ENCODE measurements around the gene TMEM235.

Gene TMEM235

GRCh38 chr17:78272181-78272913 is 40.9 kb downstream of the TMEM235 start:
- H3K9me3 ChIP-seq = no peaks in the 10 kb centered on the region
- H3K4me3 ChIP-seq (ENCODE audit: low read depth, low read length) = no peak overlapping the region
- peaks cover 31% of the 10 kb centered on the region for H3K4me1 ChIP-seq
- no peaks in the 10 kb centered on the region for H3K36me3 ChIP-seq
- H3K27me3 ChIP-seq = no peaks in the 10 kb centered on the region
- DNase-seq = no peak
- TF ChIP-seq CTCF (IDR thresholded peaks at IDR 0.05; ENCODE audit: low read depth, low read length) = no peak

- no peak for TF ChIP-seq CTCF (IDR thresholded peaks at IDR 0.05; ENCODE audit: low read depth, low read length)
- no peaks in the 10 kb centered on the region for H3K36me3 ChIP-seq
- H3K27me3 ChIP-seq = no peaks in the 10 kb centered on the region
- no peak overlapping the region for H3K4me3 ChIP-seq (ENCODE audit: low read depth, low read length)
- H3K9me3 ChIP-seq = no peaks in the 10 kb centered on the region
- H3K4me1 ChIP-seq = peaks cover 29% of the 10 kb centered on the region
- no peak for DNase-seq
Observed at GRCh38 chr17:78272914-78273258, 41.5 kb downstream of the TMEM235 start.

- Histone ChIP-seq H3K9me3 (no peaks in the 10 kb centered on the region), H3K27me3 (no peaks in the 10 kb centered on the region), H3K4me1 (peaks cover 34% of the 10 kb centered on the region), H3K36me3 (no peaks in the 10 kb centered on the region), H3K4me3 (ENCODE audit: low read depth, low read length) (no peak overlapping the region)
- DNase-seq = no peak
- no peak for TF ChIP-seq CTCF (IDR thresholded peaks at IDR 0.05; ENCODE audit: low read depth, low read length)
Observed at GRCh38 chr17:78273813-78274212, 42.4 kb downstream of the TMEM235 start.

GRCh38 chr17:78275355-78275754 is 43.9 kb downstream of the TMEM235 start:
- peaks cover 19% of the 10 kb centered on the region for H3K4me1 ChIP-seq
- no peaks in the 10 kb centered on the region for H3K36me3 ChIP-seq
- no peak for DNase-seq
- no peaks in the 10 kb centered on the region for H3K9me3 ChIP-seq
- no peak for TF ChIP-seq CTCF (IDR thresholded peaks at IDR 0.05; ENCODE audit: low read depth, low read length)
- no peak overlapping the region for H3K4me3 ChIP-seq (ENCODE audit: low read depth, low read length)
- H3K27me3 ChIP-seq = no peaks in the 10 kb centered on the region

GRCh38 chr17:78276098-78276887 is 44.9 kb downstream of the TMEM235 start:
- no peaks in the 10 kb centered on the region for H3K36me3 ChIP-seq
- H3K4me1 ChIP-seq = peaks cover 11% of the 10 kb centered on the region
- H3K9me3 ChIP-seq = no peaks in the 10 kb centered on the region; the same call in 1 of the 2 replicates
- TF ChIP-seq CTCF (IDR thresholded peaks at IDR 0.05; ENCODE audit: low read depth, low read length) = no peak
- no peak for DNase-seq
- no peaks in the 10 kb centered on the region for H3K27me3 ChIP-seq
- H3K4me3 ChIP-seq (ENCODE audit: low read depth, low read length) = no peak overlapping the region

Data from BE2C (cell line).